ENCODE measurements around the gene RYK.

GRCh38 chr3:134222835-134223234 lies 27.8 kb downstream of the RYK start:
- no peak for TF ChIP-seq EZH2 (IDR thresholded peaks at IDR 0.05; ENCODE audit: low read length)
- no peak for TF ChIP-seq CTCF (optimal IDR thresholded peaks at IDR 0.05 in 1 of 3, IDR thresholded peaks at IDR 0.05 in 1 of 3, conservative IDR thresholded peaks at IDR 0.05 in 1 of 3; ENCODE audit: extremely low read depth in 1 of 3, insufficient read depth in 2 of 3, low read length in 3 of 3)
